Endothelial cell of umbilical vein (primary cell): Measurements from ENCODE around the gene ACAD9. TPM values are rescaled to one million over a fixed set of nuclear protein-coding genes. Genes with fewer than 3 reads are reported as not detected.

ENCODE experiments used
- BruUV-seq: library from RNA; stranded (reverse); fragments of 400-500 nt; replicated peaks from 2 replicates; lab custom pipeline; 2021; lab: Mats Ljungman, UMichigan
- CTCF ChIA-PET: fragments of 300-600, 350-600 bp; sonication (Branson Sonifier 250); formaldehyde crosslinking; loops from one replicate; lab custom pipeline; 2021; ENCODE audit warnings: antibody characterized with exemption, inconsistent platforms; lab: Charles Lee
- POLR2A ChIA-PET: fragments of 300-600, 350-600 bp; sonication (Branson Sonifier 250); formaldehyde crosslinking; loops from one replicate; lab custom pipeline; 2021; ENCODE audit warnings: antibody characterized with exemption, inconsistent platforms; lab: Charles Lee
- DNase-seq: peaks from one replicate; pipeline ENCODE4 v3.0.0-alpha.2; 2011; ENCODE audit warnings: low read depth, low spot score
- FAIRE-seq: peaks from 2 replicates; lab custom pipeline; 2011; peaks lifted over from hg19 to GRCh38; lab: Jason Lieb, UNC
- H2AFZ ChIP-seq: 2 replicates; pipeline ENCODE4 v1.6.0; 2012; ENCODE audit warnings: low read depth, low read length, control low read depth, inconsistent platforms
- H3K27ac ChIP-seq: 2 replicates; pipeline ENCODE4 v1.5.1; 2011; ENCODE audit warnings: low read depth, mild to moderate bottlenecking, control low read depth, low read length, moderate library complexity; ENCODE audit not compliant: insufficient read depth
- H3K27me3 ChIP-seq, 2 experiments: 2 replicates each; pipeline versions ENCODE4 v1.6.0 to v1.6.1; 2011; ENCODE audit warnings: low read length in 2 of 2, mixed read lengths in 1 of 2; ENCODE audit not compliant: control insufficient read depth in 2 of 2, insufficient read depth in 2 of 2
- H3K36me3 ChIP-seq, 2 experiments: 2 replicates in 1 of 2; 3 replicates in 1 of 2; pipeline ENCODE4 v1.5.1; 2011; ENCODE audit warnings: low read length in 2 of 2, mild to moderate bottlenecking in 1 of 2, moderate library complexity in 1 of 2; ENCODE audit not compliant: control insufficient read depth in 2 of 2, insufficient read depth in 2 of 2; ENCODE audit errors: extremely low read depth in 1 of 2
- H3K4me1 ChIP-seq: 3 replicates; pipeline ENCODE4 v1.5.1; 2011; ENCODE audit warnings: mild to moderate bottlenecking, low read length; ENCODE audit not compliant: control insufficient read depth, insufficient read depth; ENCODE audit errors: extremely low read depth
- H3K4me2 ChIP-seq: 2 replicates; pipeline ENCODE4 v1.6.1; 2011; ENCODE audit warnings: low read length, control low read depth, mixed read lengths; ENCODE audit not compliant: insufficient read depth
- H3K4me3 ChIP-seq, 3 experiments: fragments of 200-600 bp in 1 of 3; sonication (generic), shearing (Covaris generic) in 1 of 3; replicated peaks in 1 of 3; 2 replicates each; pipeline ENCODE4 v1.5.1; 2011 to 2016; ENCODE audit warnings: control low read depth in 3 of 3, low read length in 3 of 3, mild to moderate bottlenecking in 2 of 3, inconsistent platforms in 1 of 3, low read depth in 1 of 3, moderate library complexity in 1 of 3; ENCODE audit not compliant: insufficient read depth in 1 of 3
- H3K79me2 ChIP-seq: 2 replicates; pipeline ENCODE4 v1.6.0; 2012; ENCODE audit warnings: low read length, inconsistent platforms; ENCODE audit not compliant: control insufficient read depth, insufficient read depth
- H3K9ac ChIP-seq: replicated peaks from 2 replicates; pipeline ENCODE3; 2011; ENCODE audit warnings: low read length, control low read depth; ENCODE audit not compliant: insufficient read depth; ENCODE audit errors: extremely low read depth
- H3K9me1 ChIP-seq: replicated peaks from 3 replicates; pipeline ENCODE4 v1.6.0; 2011; ENCODE audit warnings: mild to moderate bottlenecking, low read length; ENCODE audit not compliant: control insufficient read depth, insufficient read depth; ENCODE audit errors: extremely low read depth
- H3K9me3 ChIP-seq: replicated peaks from 2 replicates; pipeline ENCODE4 v1.5.1; 2012; ENCODE audit warnings: low read length, inconsistent platforms; ENCODE audit not compliant: control insufficient read depth, insufficient read depth
- H4K20me1 ChIP-seq: replicated peaks from 2 replicates; pipeline ENCODE3; 2011; ENCODE audit warnings: mild to moderate bottlenecking, low read length; ENCODE audit not compliant: control insufficient read depth, insufficient read depth; ENCODE audit errors: extremely low read depth
- CTCF ChIP-seq, 2 donors: IDR thresholded peaks; 1 replicate in 1 of 2; 2 replicates in 1 of 2; pipeline ENCODE4 v1.5.1; 2011; ENCODE audit warnings: low read length in 2 of 2, mild to moderate bottlenecking in 2 of 2, moderate library complexity in 2 of 2, control low read depth in 1 of 2, inconsistent platforms in 1 of 2, low read depth in 1 of 2; ENCODE audit not compliant: insufficient read depth in 1 of 2; ENCODE audit errors: extremely low read depth in 1 of 2
- EZH2 ChIP-seq: IDR thresholded peaks from 2 replicates; pipeline ENCODE4 v1.6.1; 2012; ENCODE audit warnings: borderline replicate concordance, low read depth, mild to moderate bottlenecking, moderate library complexity, low read length, inconsistent platforms; ENCODE audit not compliant: severe bottlenecking
- FOS ChIP-seq: IDR thresholded peaks from 2 replicates; pipeline ENCODE4 v1.6.1; 2011; ENCODE audit warnings: mild to moderate bottlenecking, low read length, moderate library complexity, borderline replicate concordance; ENCODE audit not compliant: insufficient read depth
- GATA2 ChIP-seq: IDR thresholded peaks from 2 replicates; pipeline ENCODE4 v1.7.0; 2011; ENCODE audit warnings: low read depth, mild to moderate bottlenecking, moderate library complexity, mixed read lengths, low read length; ENCODE audit not compliant: insufficient read length, insufficient read depth
- JUN ChIP-seq: IDR thresholded peaks from 2 replicates; pipeline ENCODE4 v1.6.1; 2011; ENCODE audit warnings: borderline replicate concordance, low read depth; ENCODE audit not compliant: insufficient read length, insufficient read depth
- MAX ChIP-seq: IDR thresholded peaks from 2 replicates; pipeline ENCODE4 v1.6.1; 2011; ENCODE audit not compliant: insufficient read depth, insufficient read length
- MYC ChIP-seq: IDR thresholded peaks from one replicate; pipeline ENCODE4 v1.6.1; 2011; ENCODE audit warnings: mild to moderate bottlenecking, low read depth, low read length
- POLR2A ChIP-seq: IDR thresholded peaks from 2 replicates; pipeline ENCODE4 v1.6.1; 2012; ENCODE audit warnings: low read depth, mild to moderate bottlenecking, control low read depth, low read length
- POLR2AphosphoS5 ChIP-seq: IDR thresholded peaks from 2 replicates; pipeline ENCODE4 v1.6.1; 2012; ENCODE audit warnings: low read depth, mild to moderate bottlenecking, control low read depth, low read length, moderate library complexity; ENCODE audit not compliant: insufficient read depth
- dilution Hi-C: fragments of 300-500 bp; cut with MboI; formaldehyde crosslinking; loops from one replicate; pipeline ENCODE4 v1.15.0; 2019; ENCODE audit warnings: low sequenced_read_pairs; ENCODE audit not compliant: extremely low pct_ligation_motif_present
- intact Hi-C: fragments of 100-400 bp; cut with micrococcal nuclease; formaldehyde crosslinking; loops from one replicate; pipeline ENCODE4 v1.10.0; 2022
- polyA plus RNA-seq, 4 experiments: library from polyadenylated mRNA; depleted of rRNA in 3 of 4; stranded (reverse) in 3 of 4; unstranded in 1 of 4; fragments of >200 nt; gene quantifications; 2 replicates each; pipeline versions ENCODE4 v1.2.1 to v1.2.3, GENCODE V29; 2011 to 2012; ENCODE audit warnings: missing spikeins in 1 of 4
- total RNA-seq: library from RNA; stranded (reverse); gene quantifications from 2 replicates; pipeline ENCODE4 v1.2.3, GENCODE V29; 2021

Gene ACAD9
- total and polyA plus RNA-seq, 2 donors (not counting 3 experiments of a cell fraction or from before 2014, with no cell fraction given): 58.6 to 65.8 TPM

GRCh38 chr3:128945041-128945877 is 65.8 kb downstream of the ACAD9 start:
- ChIA-PET POLR2A (no interaction called here), CTCF (interaction anchor here (1.5 kb wide), 1 partner anchor 25 kb away, joined by 5 read pairs; no protein-coding TSS in a partner anchor)
- Histone ChIP-seq H4K20me1 (no peaks in the 10 kb centered on the region), H3K4me3 (no peak overlapping the region), H3K9me1 (no peaks in the 10 kb centered on the region), H2AFZ (no peak overlapping the region), H3K9me3 (no peaks in the 10 kb centered on the region), H3K9ac (no peak overlapping the region), H3K36me3 (no peaks in the 10 kb centered on the region), H3K4me2 (no peak overlapping the region), H3K4me1 (no peaks in the 10 kb centered on the region), H3K79me2 (no peaks in the 10 kb centered on the region), H3K27me3 (peaks cover 1% of the 10 kb centered on the region in 2 experiments), H3K27ac (no peak overlapping the region)
- TF ChIP-seq JUN (no peak), MAX (no peak), EZH2 (no peak)
- intact Hi-C loops (no loop called here), dilution Hi-C loops (no loop called here)
- no TSS peak for BruUV-seq
- DNase-seq: no peak
- FAIRE-seq: no peak

DNA sequence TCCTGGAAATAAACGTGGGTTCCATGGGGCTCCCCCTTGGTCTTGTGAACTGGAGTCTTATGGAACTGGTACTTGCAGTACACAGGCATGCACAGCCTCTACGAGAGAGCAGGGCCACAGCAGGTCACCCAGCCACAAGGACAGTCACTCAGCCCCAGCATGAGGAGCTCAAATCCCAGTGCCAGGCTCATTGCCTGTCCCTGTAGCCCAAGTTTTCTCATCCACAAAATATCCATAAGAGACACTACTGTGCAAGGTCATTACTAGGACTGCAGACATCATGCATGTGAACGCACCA is 66.4 kb downstream of the ACAD9 start:
- intact Hi-C loops (no loop called here), dilution Hi-C loops (no loop called here)
- no TSS peak for BruUV-seq
- Histone ChIP-seq H3K4me2 (no peak overlapping the region), H3K36me3 (no peaks in the 10 kb centered on the region), H3K9ac (no peak overlapping the region), H3K9me1 (no peaks in the 10 kb centered on the region), H3K9me3 (no peaks in the 10 kb centered on the region), H3K4me1 (no peaks in the 10 kb centered on the region), H3K79me2 (no peaks in the 10 kb centered on the region), H4K20me1 (no peaks in the 10 kb centered on the region), H3K27me3 (peaks cover 0 to 4% of the 10 kb centered on the region in 2 experiments), H3K4me3 (no peak overlapping the region), H2AFZ (no peak overlapping the region), H3K27ac (no peak overlapping the region)
- CTCF ChIA-PET: interaction anchor here (0.9 to 1.5 kb wide), 2 partner anchors 8 to 24 kb away, joined by 3 to 5 read pairs; no protein-coding TSS in a partner anchor
- no peak for TF ChIP-seq GATA2
- no peak for TF ChIP-seq POLR2A
- no peak for TF ChIP-seq FOS
- TF ChIP-seq MAX: no peak
- no peak for TF ChIP-seq JUN
- TF ChIP-seq POLR2AphosphoS5: no peak
- no peak for TF ChIP-seq EZH2
- no peak for TF ChIP-seq MYC
- TF ChIP-seq CTCF (IDR thresholded peaks at IDR 0.05; ENCODE audit: extremely low read depth in 1 of 2, insufficient read depth in 1 of 2, low read depth in 1 of 2, low read length in 2 of 2): no peak
- DNase-seq (no peak), FAIRE-seq (no peak)
- POLR2A ChIA-PET: no interaction called here
